Testis (tissue), 3 donors: ENCODE results near the gene MYOZ1. TPM values are rescaled to one million over a fixed set of nuclear protein-coding genes. Genes with fewer than 3 reads are reported as not detected.
A peak's percentile ranks its signal among the peaks of the same experiment; 100 is the strongest.

Experiments used
- DNase-seq: peaks from one replicate; pipeline ENCODE4 v3.0.0-alpha.2; 2019
- H3K27ac ChIP-seq, 2 donors: fragments of 200-600 bp; sonication (generic); one replicate each; pipeline ENCODE4 v1.5.1; 2019
- H3K27me3 ChIP-seq: fragments of 200-600 bp; sonication (generic); one replicate; pipeline ENCODE4 v1.5.1; 2019
- H3K36me3 ChIP-seq: fragments of 200-600 bp; sonication (generic); one replicate; pipeline ENCODE4 v1.5.1; 2017; ENCODE audit warnings: low read depth; ENCODE audit errors: missing control alignments
- H3K4me1 ChIP-seq: fragments of 200-600 bp; sonication (generic); one replicate; pipeline ENCODE4 v1.5.1; 2019
- H3K4me3 ChIP-seq, 2 donors: fragments of 200-600 bp; sonication (generic); one replicate each; pipeline ENCODE4 v1.5.1; 2017 to 2019
- H3K9me3 ChIP-seq: fragments of 200-600 bp; sonication (generic); one replicate; pipeline ENCODE4 v1.5.1; 2017
- POLR2A ChIP-seq: fragments of 450-650 bp; IDR thresholded peaks from one replicate; pipeline ENCODE4 v1.6.1; 2017; ENCODE audit warnings: antibody characterized with exemption, mild to moderate bottlenecking, moderate library complexity
- WGBS, 2 donors: methylation state at CpG; one replicate each; pipeline ENCODE4 v1.1.5; 2018; 5-methylcytosine and 5-hydroxymethylcytosine counted together
- intact Hi-C: fragments of 100-400 bp; cut with DNase I; formaldehyde crosslinking; loops from one replicate; pipeline ENCODE4 v1.15.1; 2023; ENCODE audit warnings: low total_unique reads
- polyA plus RNA-seq: library from polyadenylated mRNA; stranded (reverse); fragments of 350-450 nt; fragmentation: Illumina TruSeq; extraction: RNeasy Lipid Tissue Mini Kit (QIAGEN cat#74804); gene quantifications from one replicate; pipeline ENCODE4 v1.2.3, GENCODE V29; 2014; ENCODE audit warnings: low read depth, low replicate concordance; ENCODE audit not compliant: insufficient read depth
- total RNA-seq, 2 donors: library from RNA; depleted of rRNA; stranded (reverse); fragments of >200 nt; gene quantifications; one replicate each; pipeline ENCODE4 v1.2.3, GENCODE V29; 2016
- TF ChIP-seq, protein P1 (sequence below), 3 experiments: fragments of 450-650 bp in 2 of 3; fragments of 200-600 bp in 1 of 3; sonication (generic) in 1 of 3; IDR thresholded peaks; one replicate each; pipeline ENCODE4 v1.5.1; 2016 to 2019; ENCODE audit warnings: antibody characterized with exemption in 3 of 3, mild to moderate bottlenecking in 2 of 3, moderate library complexity in 1 of 3

MYOZ1 gene
- total and polyA plus RNA-seq, 3 donors from 2014 or later: 2.4 to 10.5 (median 3.2) TPM

DNA sequence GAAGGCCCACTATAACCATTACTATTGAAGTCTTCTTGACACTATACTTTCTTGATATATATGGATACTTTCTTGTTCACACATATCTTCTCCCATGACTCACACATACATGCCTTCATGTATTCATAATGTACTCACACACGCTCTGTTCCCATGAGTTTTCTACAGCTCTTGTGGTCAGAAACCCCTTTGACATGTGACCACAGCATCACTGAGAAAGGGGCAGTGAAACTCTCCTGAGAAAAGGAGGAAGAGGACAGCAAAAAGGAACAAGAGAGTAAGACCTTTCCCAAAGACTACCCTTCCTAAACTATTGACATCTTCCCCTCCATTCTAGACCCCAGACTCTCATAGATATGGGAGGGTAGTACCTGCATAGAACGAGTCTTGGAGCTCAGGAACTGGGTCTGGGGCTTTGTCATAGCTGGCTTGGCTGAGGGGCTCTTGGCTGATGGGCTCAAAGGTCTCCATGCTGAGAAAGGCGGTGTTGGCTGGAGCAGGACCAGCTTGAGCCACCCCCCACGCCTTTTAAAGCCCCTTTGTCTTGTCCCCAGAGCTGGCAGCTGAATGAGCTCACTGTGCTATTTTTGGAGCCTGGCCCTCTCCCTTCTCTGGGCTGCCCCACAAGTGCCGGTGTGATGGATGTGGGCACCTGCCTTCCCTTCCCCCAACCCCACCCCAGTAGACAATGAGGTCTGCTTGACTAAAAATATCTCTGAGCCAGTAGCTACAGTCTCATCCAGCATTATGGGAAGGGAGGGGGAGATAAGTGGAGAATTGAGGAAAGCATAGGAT, 9.5 kb upstream of the MYOZ1 start:
- Histone ChIP-seq H3K4me1 (peaks cover 14% of the 10 kb centered on the region), H3K27me3 (no peaks in the 10 kb centered on the region), H3K36me3 (no peaks in the 10 kb centered on the region), H3K27ac (no peak overlapping the region), H3K9me3 (no peaks in the 10 kb centered on the region), H3K4me3 (no peak overlapping the region)
- no peak for DNase-seq
- intact Hi-C loops: no loop called here
- 70 to 72% methylated on average over 5 of the region's 5 CpGs for WGBS, 2 donors
- no peak for TF ChIP-seq POLR2A
- TF ChIP-seq, protein P1, sequence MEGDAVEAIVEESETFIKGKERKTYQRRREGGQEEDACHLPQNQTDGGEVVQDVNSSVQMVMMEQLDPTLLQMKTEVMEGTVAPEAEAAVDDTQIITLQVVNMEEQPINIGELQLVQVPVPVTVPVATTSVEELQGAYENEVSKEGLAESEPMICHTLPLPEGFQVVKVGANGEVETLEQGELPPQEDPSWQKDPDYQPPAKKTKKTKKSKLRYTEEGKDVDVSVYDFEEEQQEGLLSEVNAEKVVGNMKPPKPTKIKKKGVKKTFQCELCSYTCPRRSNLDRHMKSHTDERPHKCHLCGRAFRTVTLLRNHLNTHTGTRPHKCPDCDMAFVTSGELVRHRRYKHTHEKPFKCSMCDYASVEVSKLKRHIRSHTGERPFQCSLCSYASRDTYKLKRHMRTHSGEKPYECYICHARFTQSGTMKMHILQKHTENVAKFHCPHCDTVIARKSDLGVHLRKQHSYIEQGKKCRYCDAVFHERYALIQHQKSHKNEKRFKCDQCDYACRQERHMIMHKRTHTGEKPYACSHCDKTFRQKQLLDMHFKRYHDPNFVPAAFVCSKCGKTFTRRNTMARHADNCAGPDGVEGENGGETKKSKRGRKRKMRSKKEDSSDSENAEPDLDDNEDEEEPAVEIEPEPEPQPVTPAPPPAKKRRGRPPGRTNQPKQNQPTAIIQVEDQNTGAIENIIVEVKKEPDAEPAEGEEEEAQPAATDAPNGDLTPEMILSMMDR (IDR thresholded peaks at IDR 0.05): no peak

DNA sequence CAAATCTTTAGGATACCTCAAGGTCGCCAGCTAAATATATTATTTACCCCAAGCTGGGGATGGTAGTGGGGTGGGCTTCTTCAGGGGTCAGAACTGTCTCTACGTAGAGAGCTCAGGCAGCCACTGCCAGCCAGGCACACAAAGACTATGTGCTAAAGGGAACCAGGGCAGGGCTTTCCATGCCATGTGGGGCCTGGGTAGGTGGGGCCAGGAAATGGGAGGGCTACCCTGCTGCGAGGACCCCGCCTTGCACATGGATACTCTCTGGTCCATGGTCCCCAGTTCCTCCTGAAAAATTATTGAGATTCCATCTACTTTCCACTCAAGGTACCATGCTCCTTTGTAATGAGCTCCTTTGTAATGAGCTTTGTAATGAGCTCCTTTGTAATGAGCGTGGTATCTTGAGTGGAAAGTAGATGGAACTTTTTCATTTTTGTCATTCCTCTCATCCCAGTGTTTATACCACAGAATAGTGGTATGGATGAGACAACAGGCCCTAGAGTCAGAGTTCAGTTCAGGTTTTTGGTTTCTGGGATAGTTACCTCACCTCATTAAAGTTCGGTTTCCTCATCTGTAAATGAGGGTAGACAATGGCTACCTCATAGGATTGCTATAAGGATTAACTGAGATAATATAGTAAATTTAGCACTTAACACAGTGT, 8.7 kb upstream of the MYOZ1 start:
- Histone ChIP-seq H3K27ac (no peak overlapping the region), H3K36me3 (no peaks in the 10 kb centered on the region), H3K4me3 (no peak overlapping the region), H3K4me1 (peaks cover 12% of the 10 kb centered on the region), H3K27me3 (no peaks in the 10 kb centered on the region), H3K9me3 (no peaks in the 10 kb centered on the region)
- TF ChIP-seq, protein P1 (IDR thresholded peaks at IDR 0.05): no peak
- TF ChIP-seq POLR2A: no peak
- 82 to 97% methylated on average over 6 of the region's 6 CpGs for WGBS, 2 donors
- intact Hi-C loops: no loop called here
- no peak for DNase-seq

DNA sequence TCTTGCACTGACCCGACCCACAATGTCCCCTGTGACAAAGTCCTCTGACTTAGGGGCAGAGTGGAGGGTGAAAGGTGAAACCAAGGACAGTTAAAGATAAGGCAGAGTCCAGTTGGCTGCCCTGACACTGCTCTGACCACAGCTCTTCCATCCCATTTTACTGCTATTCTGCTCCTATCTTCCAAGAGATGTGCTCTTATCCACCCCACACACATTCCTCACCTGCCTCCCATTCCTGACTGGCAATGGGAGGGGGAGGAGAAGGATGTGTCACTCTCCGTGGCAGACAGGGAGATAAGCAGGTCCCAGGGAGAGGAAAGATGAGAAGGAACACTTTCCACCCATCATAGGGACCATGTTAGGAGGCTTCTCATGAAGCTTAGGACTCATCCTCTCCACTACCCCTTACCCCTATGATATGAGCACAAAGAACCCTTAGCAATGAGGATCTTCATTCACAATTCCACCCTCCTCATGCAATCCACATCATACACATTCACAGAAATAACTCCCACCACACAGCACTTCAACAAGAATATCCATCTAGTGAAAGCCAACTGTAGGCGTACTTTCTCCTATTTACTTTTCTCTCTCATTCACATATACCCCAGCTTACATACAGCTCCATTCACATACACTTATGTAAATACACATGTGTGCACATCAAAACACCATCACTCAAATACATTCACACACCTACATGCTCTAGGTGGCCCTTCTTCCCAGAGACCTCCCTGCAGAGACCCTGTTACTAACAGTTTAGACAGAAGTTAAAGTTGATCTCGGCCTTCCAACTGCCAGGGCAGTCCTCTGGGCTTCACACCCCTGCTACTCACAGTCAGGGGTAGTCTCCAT, 7.9 kb upstream of the MYOZ1 start:
- H3K9me3 ChIP-seq: no peaks in the 10 kb centered on the region
- no peaks in the 10 kb centered on the region for H3K36me3 ChIP-seq
- no peak overlapping the region for H3K27ac ChIP-seq
- no peak for DNase-seq
- peaks cover 12% of the 10 kb centered on the region for H3K4me1 ChIP-seq
- H3K4me3 ChIP-seq: no peak overlapping the region
- intact Hi-C loops: no loop called here
- 57 to 59% methylated on average over 4 of the region's 4 CpGs for WGBS, 2 donors
- no peaks in the 10 kb centered on the region for H3K27me3 ChIP-seq
- no peak for TF ChIP-seq POLR2A
- TF ChIP-seq, protein P1 (IDR thresholded peaks at IDR 0.05): no peak

DNA sequence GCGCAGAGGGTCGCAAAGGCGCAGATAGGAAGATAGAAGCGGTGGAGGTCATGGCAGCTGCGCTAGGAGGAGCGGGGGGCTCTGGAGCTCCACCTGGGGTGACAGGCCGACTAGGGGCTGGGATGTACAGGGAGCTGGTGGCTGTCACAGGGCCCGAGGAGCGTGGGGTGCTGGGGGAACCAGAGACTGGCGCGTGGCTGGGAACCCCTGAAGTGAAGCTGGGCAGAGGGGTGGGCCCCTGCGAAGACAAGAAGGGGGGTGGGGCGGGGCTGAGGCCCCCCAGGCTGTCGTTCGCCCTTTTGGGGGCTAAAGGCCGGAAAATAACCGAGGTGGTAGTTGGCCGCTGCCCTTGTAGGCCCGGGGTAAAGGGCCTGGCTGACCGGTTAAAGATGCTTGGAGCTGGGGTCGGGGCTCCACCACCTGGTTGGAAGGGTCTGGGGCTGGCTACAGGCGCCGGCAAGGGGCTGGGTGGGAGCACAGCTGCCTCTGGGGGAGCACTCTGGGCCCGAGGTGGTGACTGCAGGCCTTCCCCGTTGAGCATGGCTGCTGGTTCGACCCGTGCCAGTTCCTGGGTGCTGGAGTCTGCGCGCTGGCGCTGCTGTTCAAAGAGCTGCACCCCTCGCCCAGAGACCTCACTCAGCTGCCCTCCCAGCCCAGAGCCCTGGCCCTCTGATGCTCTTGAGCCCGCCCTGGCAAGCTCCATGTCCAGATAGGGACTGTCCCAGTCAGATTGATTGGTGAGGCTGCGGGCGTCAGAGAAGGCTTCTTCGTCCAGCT, 6.8 kb upstream of the MYOZ1 start:
- intact Hi-C loops: no loop called here
- Histone ChIP-seq H3K27me3 (no peaks in the 10 kb centered on the region), H3K4me3 (peak overlapping the region; percentile 72 to 74), H3K36me3 (no peaks in the 10 kb centered on the region), H3K9me3 (no peaks in the 10 kb centered on the region), H3K27ac (peak overlapping the region; percentile 14 to 15), H3K4me1 (peaks cover 12% of the 10 kb centered on the region)
- DNase-seq: peak; percentile 30
- TF ChIP-seq, protein P1 (IDR thresholded peaks at IDR 0.05): no peak
- no peak for TF ChIP-seq POLR2A
- 10 to 13% methylated on average over 15 to 34 of the region's 35 CpGs for WGBS, 2 donors
